ENCODE results near the gene TLX2. TPM values are rescaled to one million over a fixed set of nuclear protein-coding genes. Genes with fewer than 3 reads are reported as not detected.

Gene TLX2
- total RNA-seq, 1 experiment from 2014 or later = not detected

- Histone ChIP-seq H3K27ac (ENCODE audit: low read length) (peak overlapping the region; percentile 98), H3K4me3 (ENCODE audit: low read depth in 2 of 2, low read length in 2 of 2) (peak overlapping the region; percentile 86 to 94), H3K4me1 (ENCODE audit: control insufficient read depth, insufficient read depth, low read length) (peaks cover 55% of the 10 kb centered on the region), H3K36me3 (ENCODE audit: control insufficient read depth, insufficient read depth, low read length) (no peaks in the 10 kb centered on the region; the same call in 1 of the 2 replicates), H3K9me3 (ENCODE audit: control insufficient read depth, insufficient read depth, low read depth, low read length) (no peaks in the 10 kb centered on the region), H3K27me3 (ENCODE audit: control insufficient read depth, insufficient read depth, low read length) (no peaks in the 10 kb centered on the region)
- ChIA-PET CTCF (interaction anchor here (0.7 to 0.9 kb wide), 2 partner anchors 19 to 85 kb away, joined by 3 to 5 read pairs; partner anchors contain the start of genes CCDC142 and TTC31), POLR2A (interaction anchor here (1.5 kb wide), 1 partner anchor 43 kb away, joined by 3 read pairs; the partner anchor contains the start of gene WBP1)
- BruUV-seq (replicated peaks) = no TSS peak
- intact Hi-C loops (cut with micrococcal nuclease; ENCODE audit: unreplicated experiment) = loop anchor here (10.0 kb wide), 1 partner anchor 83 kb away; no protein-coding TSS in a partner anchor
- TF ChIP-seq POLR2AphosphoS5 (IDR thresholded peaks at IDR 0.05; ENCODE audit: low read depth, low read length) (no peak; the same call in 1 of the 2 replicates), TCF7L2 (IDR thresholded peaks at IDR 0.05; ENCODE audit: low read depth, low read length) (no peak), SIN3A (IDR thresholded peaks at IDR 0.05; ENCODE audit: borderline replicate concordance, insufficient read depth, low read depth, low read length) (no peak)
- TF ChIP-seq, protein P1, sequence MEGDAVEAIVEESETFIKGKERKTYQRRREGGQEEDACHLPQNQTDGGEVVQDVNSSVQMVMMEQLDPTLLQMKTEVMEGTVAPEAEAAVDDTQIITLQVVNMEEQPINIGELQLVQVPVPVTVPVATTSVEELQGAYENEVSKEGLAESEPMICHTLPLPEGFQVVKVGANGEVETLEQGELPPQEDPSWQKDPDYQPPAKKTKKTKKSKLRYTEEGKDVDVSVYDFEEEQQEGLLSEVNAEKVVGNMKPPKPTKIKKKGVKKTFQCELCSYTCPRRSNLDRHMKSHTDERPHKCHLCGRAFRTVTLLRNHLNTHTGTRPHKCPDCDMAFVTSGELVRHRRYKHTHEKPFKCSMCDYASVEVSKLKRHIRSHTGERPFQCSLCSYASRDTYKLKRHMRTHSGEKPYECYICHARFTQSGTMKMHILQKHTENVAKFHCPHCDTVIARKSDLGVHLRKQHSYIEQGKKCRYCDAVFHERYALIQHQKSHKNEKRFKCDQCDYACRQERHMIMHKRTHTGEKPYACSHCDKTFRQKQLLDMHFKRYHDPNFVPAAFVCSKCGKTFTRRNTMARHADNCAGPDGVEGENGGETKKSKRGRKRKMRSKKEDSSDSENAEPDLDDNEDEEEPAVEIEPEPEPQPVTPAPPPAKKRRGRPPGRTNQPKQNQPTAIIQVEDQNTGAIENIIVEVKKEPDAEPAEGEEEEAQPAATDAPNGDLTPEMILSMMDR (IDR thresholded peaks at IDR 0.05) = no peak
- TF ChIP-seq, protein P2, sequence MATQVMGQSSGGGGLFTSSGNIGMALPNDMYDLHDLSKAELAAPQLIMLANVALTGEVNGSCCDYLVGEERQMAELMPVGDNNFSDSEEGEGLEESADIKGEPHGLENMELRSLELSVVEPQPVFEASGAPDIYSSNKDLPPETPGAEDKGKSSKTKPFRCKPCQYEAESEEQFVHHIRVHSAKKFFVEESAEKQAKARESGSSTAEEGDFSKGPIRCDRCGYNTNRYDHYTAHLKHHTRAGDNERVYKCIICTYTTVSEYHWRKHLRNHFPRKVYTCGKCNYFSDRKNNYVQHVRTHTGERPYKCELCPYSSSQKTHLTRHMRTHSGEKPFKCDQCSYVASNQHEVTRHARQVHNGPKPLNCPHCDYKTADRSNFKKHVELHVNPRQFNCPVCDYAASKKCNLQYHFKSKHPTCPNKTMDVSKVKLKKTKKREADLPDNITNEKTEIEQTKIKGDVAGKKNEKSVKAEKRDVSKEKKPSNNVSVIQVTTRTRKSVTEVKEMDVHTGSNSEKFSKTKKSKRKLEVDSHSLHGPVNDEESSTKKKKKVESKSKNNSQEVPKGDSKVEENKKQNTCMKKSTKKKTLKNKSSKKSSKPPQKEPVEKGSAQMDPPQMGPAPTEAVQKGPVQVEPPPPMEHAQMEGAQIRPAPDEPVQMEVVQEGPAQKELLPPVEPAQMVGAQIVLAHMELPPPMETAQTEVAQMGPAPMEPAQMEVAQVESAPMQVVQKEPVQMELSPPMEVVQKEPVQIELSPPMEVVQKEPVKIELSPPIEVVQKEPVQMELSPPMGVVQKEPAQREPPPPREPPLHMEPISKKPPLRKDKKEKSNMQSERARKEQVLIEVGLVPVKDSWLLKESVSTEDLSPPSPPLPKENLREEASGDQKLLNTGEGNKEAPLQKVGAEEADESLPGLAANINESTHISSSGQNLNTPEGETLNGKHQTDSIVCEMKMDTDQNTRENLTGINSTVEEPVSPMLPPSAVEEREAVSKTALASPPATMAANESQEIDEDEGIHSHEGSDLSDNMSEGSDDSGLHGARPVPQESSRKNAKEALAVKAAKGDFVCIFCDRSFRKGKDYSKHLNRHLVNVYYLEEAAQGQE (IDR thresholded peaks at IDR 0.05; ENCODE audit: insufficient read depth in 1 of 2, low read depth in 2 of 2, low read length in 1 of 2) = peak; percentile 70 to 72; a peak in 3 of 4 replicates
- ATAC-seq (no peak), DNase-seq (ENCODE audit: low read depth, low spot score) (no peak)
- in situ Hi-C loops (cut with HindIII; ENCODE audit: low pct_unique_long_range_greater_than_20kb, low sequenced_read_pairs) = no loop called here
Observed at GRCh38 chr2:74501335-74502071, 12.7 kb upstream of the TLX2 start.

- BruUV-seq (replicated peaks) = no TSS peak
- Histone ChIP-seq H3K9me3 (ENCODE audit: control insufficient read depth, insufficient read depth, low read depth, low read length) (no peaks in the 10 kb centered on the region), H3K36me3 (ENCODE audit: control insufficient read depth, insufficient read depth, low read length) (no peaks in the 10 kb centered on the region; the same call in 1 of the 2 replicates), H3K4me3 (ENCODE audit: low read depth in 2 of 2, low read length in 2 of 2) (peak overlapping the region; percentile 86 to 94), H3K4me1 (ENCODE audit: control insufficient read depth, insufficient read depth, low read length) (peaks cover 55% of the 10 kb centered on the region), H3K27me3 (ENCODE audit: control insufficient read depth, insufficient read depth, low read length) (no peaks in the 10 kb centered on the region), H3K27ac (ENCODE audit: low read length) (peak overlapping the region; percentile 98)
- DNase-seq (ENCODE audit: low read depth, low spot score) (no peak), ATAC-seq (no peak)
- CTCF ChIA-PET = interaction anchor here (0.9 kb wide), 1 partner anchor 84 kb away, joined by 3 read pairs; no protein-coding TSS in a partner anchor
- in situ Hi-C loops (cut with HindIII; ENCODE audit: low pct_unique_long_range_greater_than_20kb, low sequenced_read_pairs) (no loop called here), intact Hi-C loops (cut with micrococcal nuclease; ENCODE audit: unreplicated experiment) (loop anchor here (10.0 kb wide), 1 partner anchor 83 kb away; no protein-coding TSS in a partner anchor)
- TF ChIP-seq POLR2AphosphoS5 (IDR thresholded peaks at IDR 0.05; ENCODE audit: low read depth, low read length) (no peak), TCF7L2 (IDR thresholded peaks at IDR 0.05; ENCODE audit: low read depth, low read length) (no peak), SIN3A (IDR thresholded peaks at IDR 0.05; ENCODE audit: borderline replicate concordance, insufficient read depth, low read depth, low read length) (no peak)
- TF ChIP-seq, protein P2 (IDR thresholded peaks at IDR 0.05; ENCODE audit: insufficient read depth in 1 of 2, low read depth in 2 of 2, low read length in 1 of 2) = 0 out of 4 replicates have a peak, but pooled peaks of 1 of the 2 experiments have one; percentile 25
- TF ChIP-seq, protein P1 (IDR thresholded peaks at IDR 0.05) = no peak
- POLR2A ChIA-PET = no interaction called here
Observed at GRCh38 chr2:74502147-74502719, 12.0 kb upstream of the TLX2 start.

Measured in Panc1 (cell line).